Type B pancreatic cell (in vitro differentiated cells): ENCODE results near the gene ITGA3. TPM values are rescaled to one million over a fixed set of nuclear protein-coding genes. Genes with fewer than 3 reads are reported as not detected.

Experiments used
- DNase-seq: peaks from one replicate; pipeline ENCODE4 v3.0.0; 2021; ENCODE audit warnings: mixed read lengths; ENCODE audit not compliant: unreplicated experiment; ENCODE audit errors: extremely low spot score
- H3K27ac Mint-ChIP-seq: 2 replicates; pipeline ENCODE4 v1.8.0; 2021; ENCODE audit warnings: mild to moderate bottlenecking, mixed read lengths
- H3K27me3 Mint-ChIP-seq: 2 replicates; pipeline ENCODE4 v1.8.0; 2021; ENCODE audit warnings: mixed read lengths
- H3K36me3 Mint-ChIP-seq: 2 replicates; pipeline ENCODE4 v1.8.0; 2021; ENCODE audit warnings: mixed read lengths
- H3K4me1 Mint-ChIP-seq: one replicate; pipeline ENCODE4 v1.8.0; 2021; ENCODE audit warnings: mixed read lengths; ENCODE audit not compliant: unreplicated experiment
- H3K4me3 Mint-ChIP-seq: 2 replicates; pipeline ENCODE4 v1.8.0; 2021; ENCODE audit warnings: mild to moderate bottlenecking, mixed read lengths
- H3K9me3 Mint-ChIP-seq: 2 replicates; pipeline ENCODE4 v1.8.0; 2021; ENCODE audit warnings: mixed read lengths
- total RNA-seq: library from RNA; stranded (reverse); gene quantifications from 2 replicates; pipeline ENCODE4 v1.2.1, GENCODE V29; 2021; ENCODE audit warnings: low replicate concordance
- TF ChIP-seq, protein P1 (sequence below): fragments of 200-600 bp; sonication (generic); conservative IDR thresholded peaks from 2 replicates; pipeline ENCODE4 v1.5.0; 2021; ENCODE audit warnings: antibody characterized with exemption, mild to moderate bottlenecking

The ITGA3 gene
- total RNA-seq, 1 donor from 2014 or later, result 20.3 TPM

DNA sequence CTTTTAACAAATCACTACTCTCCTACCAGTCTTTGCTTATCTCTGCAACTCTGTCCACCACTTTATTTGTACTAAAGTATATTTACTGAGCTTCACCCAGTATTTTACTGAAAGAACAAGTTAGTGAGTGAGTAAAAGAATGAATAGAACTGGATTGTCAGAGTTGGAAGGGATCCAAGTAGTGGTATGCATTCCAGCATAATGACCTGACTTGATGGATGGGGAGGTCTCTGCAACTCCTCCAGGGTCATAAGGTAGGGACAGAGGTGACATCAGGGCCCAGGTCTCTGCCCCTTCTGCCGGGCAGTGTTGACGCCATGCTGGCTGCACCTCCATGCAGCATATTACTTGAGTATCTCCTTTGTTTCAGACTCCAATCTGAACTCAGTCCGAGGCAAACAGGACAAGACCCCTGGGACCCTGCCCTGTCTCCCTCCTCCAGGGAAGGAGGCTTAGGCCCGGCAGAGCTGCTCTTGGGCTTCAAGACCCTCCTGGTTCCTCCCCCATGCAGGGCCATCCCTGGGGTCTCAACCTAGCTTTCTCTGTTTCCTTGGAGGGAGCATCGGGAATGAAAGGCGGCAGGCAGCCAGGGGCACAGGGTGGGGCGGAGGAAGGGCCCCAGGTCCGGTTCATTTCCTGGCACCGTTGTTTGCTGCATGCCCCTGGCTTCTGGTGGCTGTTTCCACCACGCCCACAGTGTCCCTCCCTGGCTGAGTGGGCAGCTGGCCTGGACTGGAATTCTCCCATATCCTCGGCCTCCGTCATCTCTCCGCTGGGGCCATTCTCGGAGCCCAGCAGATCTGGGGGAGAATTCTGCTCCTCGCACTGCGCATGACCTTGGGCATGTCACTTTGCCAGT is 12.4 kb upstream of the ITGA3 start:
- TF ChIP-seq, protein P1, sequence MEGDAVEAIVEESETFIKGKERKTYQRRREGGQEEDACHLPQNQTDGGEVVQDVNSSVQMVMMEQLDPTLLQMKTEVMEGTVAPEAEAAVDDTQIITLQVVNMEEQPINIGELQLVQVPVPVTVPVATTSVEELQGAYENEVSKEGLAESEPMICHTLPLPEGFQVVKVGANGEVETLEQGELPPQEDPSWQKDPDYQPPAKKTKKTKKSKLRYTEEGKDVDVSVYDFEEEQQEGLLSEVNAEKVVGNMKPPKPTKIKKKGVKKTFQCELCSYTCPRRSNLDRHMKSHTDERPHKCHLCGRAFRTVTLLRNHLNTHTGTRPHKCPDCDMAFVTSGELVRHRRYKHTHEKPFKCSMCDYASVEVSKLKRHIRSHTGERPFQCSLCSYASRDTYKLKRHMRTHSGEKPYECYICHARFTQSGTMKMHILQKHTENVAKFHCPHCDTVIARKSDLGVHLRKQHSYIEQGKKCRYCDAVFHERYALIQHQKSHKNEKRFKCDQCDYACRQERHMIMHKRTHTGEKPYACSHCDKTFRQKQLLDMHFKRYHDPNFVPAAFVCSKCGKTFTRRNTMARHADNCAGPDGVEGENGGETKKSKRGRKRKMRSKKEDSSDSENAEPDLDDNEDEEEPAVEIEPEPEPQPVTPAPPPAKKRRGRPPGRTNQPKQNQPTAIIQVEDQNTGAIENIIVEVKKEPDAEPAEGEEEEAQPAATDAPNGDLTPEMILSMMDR, result no peak
- no peaks in the 10 kb centered on the region for H3K36me3 Mint-ChIP-seq
- no peak overlapping the region for H3K4me3 Mint-ChIP-seq
- peaks cover 7% of the 10 kb centered on the region for H3K27me3 Mint-ChIP-seq
- H3K9me3 Mint-ChIP-seq, result no peaks in the 10 kb centered on the region
- peaks cover 5% of the 10 kb centered on the region for H3K4me1 Mint-ChIP-seq
- DNase-seq, result no peak
- H3K27ac Mint-ChIP-seq, result no peak overlapping the region

DNA sequence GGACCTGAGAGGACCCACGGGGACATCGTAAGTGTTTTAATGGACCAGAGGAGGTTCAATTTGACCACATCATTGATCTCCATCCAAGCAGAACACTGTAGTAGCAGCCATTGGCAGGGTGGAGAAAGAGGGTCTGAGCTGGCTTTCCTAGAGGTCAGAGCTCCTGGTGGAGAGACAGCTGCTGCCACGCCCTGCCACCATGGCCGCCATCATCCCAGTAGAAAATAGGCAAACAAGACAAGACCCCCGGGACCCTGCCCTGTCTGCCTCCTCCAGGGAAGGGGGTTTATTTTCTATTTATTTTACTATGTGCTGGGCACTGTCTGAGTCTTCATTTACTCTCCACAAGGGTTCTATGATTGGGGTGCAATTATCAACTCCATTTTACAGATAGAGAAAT is 11.4 kb upstream of the ITGA3 start:
- Mint-ChIP-seq H3K4me1 (peaks cover 5% of the 10 kb centered on the region), H3K4me3 (no peak overlapping the region), H3K27me3 (peaks cover 8% of the 10 kb centered on the region), H3K36me3 (no peaks in the 10 kb centered on the region), H3K27ac (no peak overlapping the region), H3K9me3 (no peaks in the 10 kb centered on the region)
- DNase-seq, result no peak
- TF ChIP-seq, protein P1, result no peak

DNA sequence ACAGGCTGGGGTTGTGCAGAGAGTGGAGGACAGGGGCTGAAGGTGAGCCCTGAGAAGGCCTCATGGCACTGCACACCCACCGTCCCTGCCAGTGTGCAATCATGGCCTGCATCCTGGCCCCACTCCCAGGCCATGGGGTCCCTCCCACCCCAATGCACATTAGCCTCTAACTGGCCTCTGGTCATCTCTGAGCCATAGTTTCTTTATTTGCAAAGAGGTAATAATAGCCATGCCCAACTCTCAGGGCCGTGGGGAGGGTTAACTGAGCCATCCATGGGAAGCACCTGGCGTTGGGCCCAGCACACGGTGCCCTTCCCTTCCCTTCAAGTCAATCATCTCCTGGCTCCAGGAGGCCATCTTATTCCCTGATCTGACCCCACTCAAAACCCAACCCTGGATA is 10.8 kb upstream of the ITGA3 start:
- Mint-ChIP-seq H3K27ac (no peak overlapping the region), H3K36me3 (no peaks in the 10 kb centered on the region), H3K4me1 (peaks cover 5% of the 10 kb centered on the region), H3K9me3 (no peaks in the 10 kb centered on the region), H3K4me3 (no peak overlapping the region), H3K27me3 (peaks cover 6% of the 10 kb centered on the region)
- DNase-seq, result no peak
- TF ChIP-seq, protein P1, result no peak

DNA sequence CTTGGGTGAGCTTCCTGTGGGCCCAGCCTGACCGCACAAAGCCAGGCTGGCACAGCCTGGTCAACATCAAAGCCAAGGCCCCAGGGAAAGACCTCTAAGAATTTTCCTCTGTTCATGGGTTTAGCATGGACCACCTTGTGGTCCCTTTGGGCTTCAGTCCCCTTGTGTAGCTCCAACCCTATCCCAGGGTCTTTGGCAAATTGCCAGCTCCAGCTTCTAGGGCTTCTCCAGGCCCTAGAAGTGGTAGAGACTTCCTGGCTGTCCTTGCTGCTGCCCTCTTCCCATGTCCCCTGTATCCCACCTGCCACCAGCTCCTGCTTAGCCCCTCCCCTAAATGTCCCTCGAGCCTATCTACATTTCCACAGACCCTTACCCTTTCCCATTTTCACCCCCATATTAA is 9.7 kb upstream of the ITGA3 start:
- no peak for DNase-seq
- no peak overlapping the region for H3K27ac Mint-ChIP-seq

DNA sequence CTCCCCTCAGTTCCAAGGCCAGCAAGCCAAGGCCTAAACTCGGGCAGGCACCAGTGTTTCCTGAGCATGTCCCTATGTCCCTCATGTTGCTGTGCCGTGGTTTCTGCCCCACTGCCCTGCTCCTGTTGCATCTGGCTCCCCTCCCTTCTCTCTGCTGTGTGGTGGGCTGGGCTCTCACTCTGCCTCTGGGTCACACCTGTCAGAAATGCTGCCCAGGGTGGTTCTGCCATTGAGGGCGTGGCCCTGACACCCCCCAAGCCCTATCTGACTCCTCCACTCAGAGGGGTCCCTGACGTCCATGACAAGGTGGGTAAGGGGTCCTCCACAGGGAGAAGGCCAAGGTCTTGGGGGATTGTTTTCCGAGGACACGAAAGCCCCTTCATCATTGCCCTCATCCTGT is 9.2 kb upstream of the ITGA3 start:
- H3K36me3 Mint-ChIP-seq, result no peaks in the 10 kb centered on the region

More for the DNA sequence above, 9.7 kb upstream of the ITGA3 start:
- peaks cover 4% of the 10 kb centered on the region for H3K27me3 Mint-ChIP-seq
- no peak overlapping the region for H3K4me3 Mint-ChIP-seq
- TF ChIP-seq, protein P1, result no peak
- H3K9me3 Mint-ChIP-seq, result no peaks in the 10 kb centered on the region
- peaks cover 5% of the 10 kb centered on the region for H3K4me1 Mint-ChIP-seq
- H3K36me3 Mint-ChIP-seq, result no peaks in the 10 kb centered on the region

More for the DNA sequence above, 9.2 kb upstream of the ITGA3 start:
- TF ChIP-seq, protein P1, result no peak
- H3K27ac Mint-ChIP-seq, result no peak overlapping the region
- no peak for DNase-seq
- no peaks in the 10 kb centered on the region for H3K9me3 Mint-ChIP-seq
- H3K4me3 Mint-ChIP-seq, result no peak overlapping the region
- H3K27me3 Mint-ChIP-seq, result peaks cover 4% of the 10 kb centered on the region
- peaks cover 5% of the 10 kb centered on the region for H3K4me1 Mint-ChIP-seq
